ENCODE results near the gene EFNA5. TPM values are rescaled to one million over a fixed set of nuclear protein-coding genes. Genes with fewer than 3 reads are reported as not detected.
A peak's percentile ranks its signal among the peaks of the same experiment; 100 is the strongest.

Gene EFNA5
- total and polyA plus RNA-seq, 10 of the 15 experiments (the other 5 are each of a cell fraction or from before 2014, with no cell fraction given) = 0.19 to 12.6 (median 3.9) TPM

DNA sequence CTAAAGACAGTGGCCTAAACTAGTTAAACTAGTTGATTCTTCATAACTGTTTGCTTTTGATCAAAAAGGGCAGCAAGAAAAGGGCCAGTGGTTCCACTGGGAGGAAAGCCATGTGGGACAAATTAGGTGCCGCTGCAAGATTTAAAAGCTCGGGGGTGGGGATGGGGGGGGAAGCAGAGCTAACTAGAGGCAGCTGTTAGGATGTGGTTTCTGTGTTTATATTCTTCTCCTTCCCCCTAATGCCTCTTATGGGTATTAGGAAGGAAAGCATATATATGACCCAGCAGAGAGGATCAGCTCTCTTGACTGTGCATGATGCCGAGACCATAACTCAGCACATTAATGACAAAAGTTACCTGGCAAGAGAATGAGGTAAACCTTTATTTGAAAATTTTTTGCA, 65.7 kb downstream of the EFNA5 start:
- TF ChIP-seq SRF (IDR thresholded peaks at IDR 0.05; ENCODE audit: low read depth in 2 of 2, low read length in 2 of 2) (peak; percentile 34 to 88; a peak in 2 of 4 replicates), RUNX3 (IDR thresholded peaks at IDR 0.05; ENCODE audit: low read length) (peak; percentile 81), BRCA1 (IDR thresholded peaks at IDR 0.05; ENCODE audit: low read depth, low read length) (no peak), TCF12 (IDR thresholded peaks at IDR 0.05; ENCODE audit: low read depth, low read length) (0 out of 2 replicates have a peak, but pooled peaks have one; percentile 22), CEBPB (IDR thresholded peaks at IDR 0.05; ENCODE audit: borderline replicate concordance in 1 of 2, low read depth in 2 of 2, low read length in 2 of 2) (no peak), FOXM1 (IDR thresholded peaks at IDR 0.05; ENCODE audit: low read depth, low read length) (0 out of 2 replicates have a peak, but pooled peaks have one; percentile 34)
- in situ Hi-C loops (cut with MboI) (no loop called here), intact Hi-C loops (cut with micrococcal nuclease; ENCODE audit: unreplicated experiment) (no loop called here)
- H3K9me3 ChIP-seq (replicated peaks; ENCODE audit: control insufficient read depth, insufficient read depth, low read length) = no peaks in the 10 kb centered on the region; the same call in 2 of the 3 replicates
- H3K9ac ChIP-seq (ENCODE audit: control insufficient read depth, insufficient read depth, low read length) = no peak overlapping the region; the same call in 1 of the 2 replicates
- ATAC-seq (0 out of 3 replicates have a peak, but pooled peaks have one; percentile 21), FAIRE-seq (no peak), DNase-seq (ENCODE audit: low read depth, low spot score) (no peak)
- POLR2A ChIA-PET = interaction anchor here (1.1 kb wide), 1 partner anchor 9 kb away, joined by 4 read pairs; no protein-coding TSS in a partner anchor
- CTCF ChIA-PET = interaction anchor here (1.0 to 2.5 kb wide), 5 partner anchors 9 to 33 kb away, joined by 3 to 11 read pairs (median 4); no protein-coding TSS in a partner anchor
- peaks cover 39% of the 10 kb centered on the region for H3K79me2 ChIP-seq (ENCODE audit: control insufficient read depth, insufficient read depth, low read length)
- 23% methylated on average over 3 of the region's 3 CpGs for WGBS (ENCODE audit: insufficient coverage, insufficient replicate concordance, low lambda C conversion rate, missing lambda C conversion rate)
- H3K4me1 ChIP-seq (ENCODE audit: control insufficient read depth, insufficient read depth, low read length) = no peaks in the 10 kb centered on the region; the same call in 1 of the 2 replicates
- H3K27me3 ChIP-seq (replicated peaks in 1 of 2; ENCODE audit: control insufficient read depth in 2 of 2, insufficient read depth in 2 of 2, low read length in 1 of 2) = no peaks in the 10 kb centered on the region
- H4K20me1 ChIP-seq (ENCODE audit: control insufficient read depth, insufficient read depth) = no peaks in the 10 kb centered on the region
- RAD21 ChIA-PET (ENCODE audit: unreplicated experiment) = interaction anchor here (0.6 to 2.1 kb wide), 5 partner anchors 11 to 316 kb away, joined by 3 to 7 read pairs (median 3); no protein-coding TSS in a partner anchor
- no peak overlapping the region for H3K27ac ChIP-seq (ENCODE audit: control insufficient read depth, insufficient read depth)
- H2AFZ ChIP-seq (ENCODE audit: control insufficient read depth, low read depth, low read length) = no peak overlapping the region; the same call in 1 of the 2 replicates
- no peak overlapping the region for H3K4me3 ChIP-seq
- BruUV-seq (replicated peaks) = no TSS peak
- SMC1A ChIA-PET (ENCODE audit: uncharacterized antibody, unreplicated experiment) = interaction anchor here (0.8 to 3.3 kb wide), 8 partner anchors 11 to 56 kb away, joined by 3 to 15 read pairs (median 4); no protein-coding TSS in a partner anchor
- H3K36me3 ChIP-seq (ENCODE audit: control insufficient read depth in 2 of 2, insufficient read depth in 2 of 2, low read length in 1 of 2) = no peaks in the 10 kb centered on the region
- H3K4me2 ChIP-seq (ENCODE audit: control insufficient read depth, insufficient read depth) = peak overlapping the region; percentile 50; the same call in 1 of the 2 replicates
